Peyer's patch (tissue), 4 donors: ENCODE results near the gene UQCRHL. TPM values are rescaled to one million over a fixed set of nuclear protein-coding genes. Genes with fewer than 3 reads are reported as not detected.
A peak's percentile ranks its signal among the peaks of the same experiment; 100 is the strongest.

Experiments used
- DNase-seq, 3 donors: peaks; one replicate each; pipeline ENCODE4 v3.0.0-alpha.2; 2017 to 2019
- H3K27ac ChIP-seq, 4 donors: fragments of 200-600 bp; sonication (generic); one replicate each; pipeline ENCODE4 v1.5.1; 2016 to 2019
- H3K27me3 ChIP-seq, 2 donors: fragments of 200-600 bp; sonication (generic); one replicate each; pipeline ENCODE4 v1.5.1; 2019
- H3K36me3 ChIP-seq, 3 donors: fragments of 200-600 bp; sonication (generic); one replicate each; pipeline ENCODE4 v1.5.1; 2016 to 2019
- H3K4me1 ChIP-seq, 4 donors: fragments of 200-600 bp; sonication (generic); one replicate each; pipeline ENCODE4 v1.5.1; 2016 to 2019
- H3K4me3 ChIP-seq, 4 donors: fragments of 200-600 bp; sonication (generic); 1 replicate in 3 of 4; 2 replicates in 1 of 4; pipeline ENCODE4 v1.5.1; 2016 to 2019; ENCODE audit warnings: mild to moderate bottlenecking in 1 of 4
- H3K9me3 ChIP-seq, 4 donors: fragments of 200-600 bp; sonication (generic); one replicate each; pipeline ENCODE4 v1.5.1; 2016 to 2019; ENCODE audit warnings: mild to moderate bottlenecking in 1 of 4
- CTCF ChIP-seq, 6 experiments: fragments of 450-650 bp in 4 of 6; fragments of 200-600 bp in 2 of 6; sonication (generic) in 1 of 6; IDR thresholded peaks; one replicate each; pipeline ENCODE4 v1.5.1; 2017 to 2019; ENCODE audit warnings: antibody characterized with exemption in 6 of 6, mild to moderate bottlenecking in 3 of 6, moderate library complexity in 1 of 6
- POLR2A ChIP-seq, 2 donors: fragments of 450-650 bp; IDR thresholded peaks; one replicate each; pipeline ENCODE4 v1.5.1; 2017; ENCODE audit warnings: antibody characterized with exemption in 2 of 2, mild to moderate bottlenecking in 2 of 2, moderate library complexity in 2 of 2
- total RNA-seq, 4 donors: library from RNA; depleted of rRNA; stranded (reverse); fragments of >200 nt; gene quantifications; one replicate each; pipeline ENCODE4 v1.1.0, GENCODE V29; 2016

The UQCRHL gene
- total RNA-seq, 4 donors from 2014 or later: 1.3 to 2.5 (median 1.6) TPM

GRCh38 chr1:15802234-15802965 is 5.0 kb downstream of the UQCRHL start:
- no peaks in the 10 kb centered on the region for H3K36me3 ChIP-seq
- no peaks in the 10 kb centered on the region for H3K27me3 ChIP-seq
- H3K4me1 ChIP-seq: peaks cover 0 to 25% (median 2%) of the 10 kb centered on the region in 4 donors
- H3K4me3 ChIP-seq: no peak overlapping the region
- H3K27ac ChIP-seq: no peak overlapping the region
- no peak for TF ChIP-seq CTCF (IDR thresholded peaks at IDR 0.05)
- no peak for TF ChIP-seq POLR2A (IDR thresholded peaks at IDR 0.05)
- H3K9me3 ChIP-seq: no peaks in the 10 kb centered on the region
- no peak for DNase-seq

GRCh38 chr1:15799928-15800835 is 7.3 kb downstream of the UQCRHL start:
- TF ChIP-seq POLR2A (IDR thresholded peaks at IDR 0.05) (peak; percentile 40 to 63), CTCF (IDR thresholded peaks at IDR 0.05) (no peak)
- Histone ChIP-seq H3K4me3 (peak overlapping the region in 2 of 4 donors; percentile 37 to 46), H3K27me3 (no peaks in the 10 kb centered on the region), H3K9me3 (no peaks in the 10 kb centered on the region), H3K36me3 (no peaks in the 10 kb centered on the region), H3K4me1 (peaks cover 0 to 38% (median 2%) of the 10 kb centered on the region in 4 donors), H3K27ac (peak overlapping the region; percentile 25 to 94 (median 82))
- DNase-seq: peak in 2 of 3 donors; percentile 93

- DNase-seq: peak in 2 of 3 donors; percentile 76 to 77
- TF ChIP-seq POLR2A (IDR thresholded peaks at IDR 0.05) (peak in 1 of 2 donors; percentile 27), CTCF (IDR thresholded peaks at IDR 0.05) (no peak)
- Histone ChIP-seq H3K4me3 (peak overlapping the region in 2 of 4 donors; percentile 37 to 46), H3K36me3 (no peaks in the 10 kb centered on the region), H3K9me3 (no peaks in the 10 kb centered on the region), H3K27me3 (no peaks in the 10 kb centered on the region), H3K27ac (peak overlapping the region; percentile 5 to 94 (median 82)), H3K4me1 (peaks cover 0 to 43% (median 2%) of the 10 kb centered on the region in 4 donors)
These were observed 8.2 kb downstream of the UQCRHL start for GRCh38 chr1:15799004-15799867.

- DNase-seq: no peak
- no peaks in the 10 kb centered on the region for H3K36me3 ChIP-seq
- H3K4me3 ChIP-seq: peak overlapping the region in 1 of 4 donors; percentile 23
- H3K27me3 ChIP-seq: no peaks in the 10 kb centered on the region
- TF ChIP-seq POLR2A (IDR thresholded peaks at IDR 0.05): no peak
- no peak for TF ChIP-seq CTCF (IDR thresholded peaks at IDR 0.05)
- no peaks in the 10 kb centered on the region for H3K9me3 ChIP-seq
- peaks cover 0 to 56% (median 2%) of the 10 kb centered on the region in 4 donors for H3K4me1 ChIP-seq
- H3K27ac ChIP-seq: peak overlapping the region; percentile 1 to 69 (median 39)
These were observed 9.6 kb downstream of the UQCRHL start for GRCh38 chr1:15797614-15798390.
